ENCODE measurements around the gene DERA.
"Not testable (repeated sequence)": the region's sequence is repeated elsewhere in the genome, so short reads cannot be mapped to it uniquely, and the experiment has no call there.

The DERA gene

DNA sequence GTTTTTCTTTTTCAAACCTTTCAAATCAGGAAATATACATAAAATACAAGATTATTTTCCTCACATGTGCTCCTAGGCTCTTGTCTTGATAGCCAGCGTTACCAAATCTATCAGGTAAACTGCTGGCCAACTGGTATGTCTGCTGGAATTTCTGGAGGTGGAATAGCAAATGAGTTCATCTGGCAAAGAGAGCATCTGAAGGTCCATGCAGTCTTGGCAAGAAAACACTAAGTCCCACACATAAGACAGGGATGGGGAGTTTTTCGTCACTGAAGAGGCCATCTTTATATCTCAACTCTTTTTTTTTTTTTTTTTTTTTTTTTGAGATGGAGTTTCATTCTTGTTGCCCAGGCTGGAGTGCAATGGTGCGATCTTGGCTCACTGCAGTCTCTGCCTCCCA lies 60.1 kb downstream of the DERA start:
- DNase-seq: no peak

GRCh38 chr12:15972894-15973293 lies 61.8 kb downstream of the DERA start:
- DNase-seq: no peak

GRCh38 chr12:15977999-15978951 lies 67.1 kb downstream of the DERA start:
- no peak for DNase-seq

GRCh38 chr12:15979096-15980092 lies 68.3 kb downstream of the DERA start:
- DNase-seq: no peak

DNA sequence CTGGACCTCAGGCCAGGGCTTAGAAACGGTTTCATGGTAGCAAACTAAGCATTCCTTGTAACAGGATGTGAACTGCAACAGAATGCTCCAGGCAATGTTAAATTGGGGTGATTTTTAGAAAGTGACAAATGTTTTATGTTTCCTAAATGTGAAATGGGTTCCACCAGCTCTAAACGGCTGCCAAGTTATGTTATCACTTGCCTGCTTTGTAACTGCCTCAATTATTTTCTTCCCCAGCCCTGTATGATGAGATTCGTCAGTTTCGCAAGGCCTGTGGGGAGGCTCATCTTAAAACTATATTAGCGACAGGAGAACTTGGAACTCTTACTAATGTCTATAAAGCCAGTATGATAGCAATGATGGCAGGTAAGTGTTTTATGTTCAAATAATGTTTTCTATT lies 70.9 kb downstream of the DERA start:
- DNase-seq: no peak

DNA sequence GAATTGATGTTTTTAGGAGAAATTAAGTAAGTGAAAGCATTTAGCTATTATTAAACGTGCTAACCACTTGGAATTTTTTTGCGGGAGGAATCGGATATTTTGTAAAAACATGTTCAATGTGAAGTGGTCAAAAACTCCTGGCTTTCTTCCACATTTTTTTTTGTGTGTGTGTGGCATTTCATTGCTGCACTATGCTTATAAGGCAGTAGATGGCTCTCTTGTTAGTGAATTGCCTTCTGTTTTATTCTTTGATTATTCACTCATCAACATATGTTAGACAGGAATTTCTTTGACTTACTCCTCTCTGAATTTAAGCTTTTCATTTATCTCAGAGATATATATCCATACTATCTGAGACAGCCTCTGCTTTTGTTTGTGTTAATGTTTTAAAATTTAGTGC lies 71.3 kb downstream of the DERA start:
- DNase-seq: no peak

GRCh38 chr12:15982921-15983320 lies 71.8 kb downstream of the DERA start:
- no peak for DNase-seq

DNA sequence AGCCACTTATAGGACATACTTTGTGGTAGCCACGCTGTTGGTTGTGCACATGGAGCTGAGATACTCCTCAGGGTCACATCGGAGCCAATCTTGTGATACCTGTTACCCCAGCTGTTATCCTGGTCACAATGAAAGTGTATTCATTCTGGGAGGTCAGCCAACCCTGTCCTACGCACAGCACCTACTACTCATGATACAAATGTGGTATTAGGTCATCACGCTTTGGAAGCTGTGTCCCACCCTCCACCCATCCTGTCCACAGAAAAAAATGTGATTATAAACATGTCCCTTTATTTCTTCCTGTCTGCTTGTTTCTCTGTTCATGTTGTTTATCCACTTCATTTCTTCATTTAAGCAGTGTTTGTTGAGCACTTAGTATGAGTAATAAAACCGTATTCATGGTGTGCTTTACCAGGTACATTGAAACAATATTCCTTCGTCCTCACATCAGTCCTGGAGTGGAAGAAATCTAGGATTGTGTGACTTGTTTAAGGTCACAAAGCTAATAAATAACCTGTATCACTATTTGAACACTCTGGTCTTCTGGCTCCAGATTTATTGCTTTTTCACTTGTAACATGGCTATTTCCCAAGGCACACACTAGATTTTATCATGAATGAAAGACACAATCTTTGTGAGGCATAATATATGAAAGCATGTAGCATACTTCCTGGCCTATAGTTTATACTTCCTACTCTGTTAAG lies 73.1 kb downstream of the DERA start:
- DNase-seq: no peak

DNA sequence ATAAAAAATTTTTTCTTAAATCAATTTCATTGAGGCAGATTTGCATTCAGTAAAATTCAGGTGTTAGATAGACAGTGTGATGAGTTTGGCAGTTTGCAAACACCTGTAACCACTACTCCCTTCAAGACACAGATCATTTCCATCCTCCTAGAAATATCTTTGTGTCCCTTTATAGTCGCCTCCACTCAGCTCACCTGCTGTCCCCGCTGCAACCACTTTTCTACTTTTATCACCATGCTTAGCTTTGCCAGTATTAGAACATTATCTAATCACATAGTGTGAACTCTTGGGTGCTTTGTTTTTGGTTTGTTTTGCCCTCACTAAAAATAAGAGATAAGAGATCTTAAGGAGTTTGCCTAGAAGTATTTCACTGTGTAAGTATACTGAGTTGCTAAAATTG lies 73.8 kb downstream of the DERA start:
- DNase-seq: no peak

- DNase-seq: no peak
These were observed 76.6 kb downstream of the DERA start for GRCh38 chr12:15987696-15988095.

GRCh38 chr12:15988983-15989755 lies 78.0 kb downstream of the DERA start:
- no peak for DNase-seq

DNA sequence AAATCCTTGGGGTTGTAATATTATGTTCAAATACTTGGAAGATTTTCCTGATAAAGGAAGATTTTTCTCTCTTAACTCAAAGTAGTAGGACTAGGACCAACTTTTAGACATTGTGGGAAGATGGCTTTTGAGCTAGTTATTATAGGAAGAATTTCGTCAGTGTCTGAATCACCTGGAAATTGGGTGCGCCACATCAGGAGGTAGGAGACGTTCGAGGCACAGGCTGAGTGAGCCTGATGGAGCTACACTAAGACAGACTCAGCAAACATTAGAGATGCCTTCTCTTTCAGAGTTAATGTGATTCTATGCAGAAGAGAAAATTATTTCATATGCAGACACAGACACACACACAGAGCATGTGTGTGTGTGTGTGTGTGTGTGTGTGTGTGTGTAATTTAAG lies 84.7 kb downstream of the DERA start:
- no peak for DNase-seq

DNA sequence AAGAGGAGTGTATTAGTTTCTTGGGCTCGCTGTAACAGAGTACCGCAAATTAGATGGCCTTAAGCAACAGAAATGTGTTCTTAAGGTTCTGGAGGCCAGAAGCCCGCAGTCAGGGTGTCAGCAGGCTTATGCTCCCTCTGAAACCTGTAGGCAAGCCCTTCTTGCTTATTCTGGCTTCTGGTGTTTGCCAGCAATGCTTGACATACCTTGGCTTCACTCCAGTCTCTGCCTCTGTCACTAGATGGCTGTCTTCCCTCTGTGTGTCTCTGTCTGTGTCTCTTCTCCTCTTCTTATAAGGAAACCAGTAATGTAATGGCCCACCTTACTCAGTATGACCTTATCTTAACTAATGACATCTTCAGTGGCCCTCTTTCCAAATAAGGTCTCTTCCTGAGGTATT lies 85.1 kb downstream of the DERA start:
- no peak for DNase-seq

GRCh38 chr12:15996948-15997347 lies 85.8 kb downstream of the DERA start:
- no peak for DNase-seq

- DNase-seq: no peak
These were observed 86.8 kb downstream of the DERA start for GRCh38 chr12:15997910-15998309.

DNA sequence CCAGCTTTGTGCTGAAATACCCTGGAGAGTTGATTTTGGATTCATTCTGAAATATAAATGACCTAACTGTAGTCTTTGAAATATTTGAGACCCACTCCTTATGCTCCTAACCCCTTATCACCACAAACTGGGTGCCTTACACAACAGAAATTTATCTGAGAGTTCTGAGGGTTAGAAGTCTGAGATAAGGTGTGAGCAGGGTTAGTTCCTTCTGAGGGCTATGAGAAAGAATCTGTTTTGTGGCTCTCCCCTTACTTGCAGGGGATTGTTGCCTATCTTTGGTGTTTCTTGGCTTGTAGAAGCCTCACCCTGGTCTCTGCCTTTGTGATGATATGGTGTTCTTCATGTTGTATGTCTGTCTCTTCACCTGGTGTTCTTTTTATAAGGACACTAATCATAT lies 91.7 kb downstream of the DERA start:
- no peak for DNase-seq

DNA sequence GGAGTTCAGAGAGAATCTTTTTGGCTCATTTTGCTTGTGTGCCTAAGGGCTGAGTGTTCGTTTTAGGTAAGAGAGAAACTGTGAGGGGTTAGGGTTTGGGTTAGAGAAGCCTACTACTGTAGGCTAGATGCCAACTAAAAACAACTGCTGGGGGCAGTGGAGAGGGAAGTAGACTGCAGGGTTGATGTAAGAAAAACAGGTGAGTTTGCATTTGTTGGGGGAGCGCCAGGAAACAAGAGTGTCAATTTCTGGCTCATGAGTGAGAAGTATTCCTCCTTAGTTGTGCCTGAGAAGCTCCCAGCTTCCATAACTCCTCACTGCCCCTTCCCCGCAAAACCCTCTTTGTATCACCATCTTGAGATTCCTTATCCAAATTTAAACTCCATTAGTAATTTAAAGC lies 92.3 kb downstream of the DERA start:
- DNase-seq: no peak

GRCh38 chr12:16006752-16007151 lies 95.6 kb downstream of the DERA start:
- DNase-seq: no peak

GRCh38 chr12:16008421-16008824 lies 97.3 kb downstream of the DERA start:
- no peak for DNase-seq

DNA sequence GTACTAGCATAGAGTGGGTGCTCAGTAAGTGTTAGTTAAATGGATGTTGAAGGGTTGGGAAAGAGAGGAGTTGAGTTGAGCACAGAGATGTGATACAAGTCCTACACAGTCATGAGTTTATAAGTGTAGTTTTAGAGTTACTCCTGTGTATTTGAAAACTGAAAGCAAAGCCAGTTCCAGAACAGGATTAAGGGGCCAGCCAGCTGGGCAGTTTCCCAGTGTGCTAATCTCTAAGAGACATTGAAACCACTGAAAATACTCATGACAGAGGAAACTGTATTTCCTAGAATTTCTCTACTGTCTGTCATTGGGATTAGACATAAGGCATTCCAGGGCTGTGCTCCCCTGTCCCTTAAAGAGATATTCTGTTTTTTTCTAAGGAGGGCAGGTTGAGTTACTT lies 101.0 kb downstream of the DERA start:
- peak; percentile 90 for DNase-seq

GRCh38 chr12:16013722-16014121 lies 102.6 kb downstream of the DERA start:
- not testable (repeated sequence) for DNase-seq

GRCh38 chr12:16014394-16014793 lies 103.3 kb downstream of the DERA start:
- DNase-seq: not testable (repeated sequence)

Data from left hindlimb (tissue), 1 donor.